HG03066 (cell line): ENCODE data around the gene FSTL4.

ENCODE experiments used
- ATAC-seq: cut with Tn5 transposase; IDR thresholded peaks from one replicate; pipeline ENCODE4 v1.9.1; 2021; ENCODE audit warnings: low read depth; ENCODE audit not compliant: unreplicated experiment

Gene FSTL4

GRCh38 chr5:133332439-133333024 is 279.8 kb downstream of the FSTL4 start:
- ATAC-seq, result no peak

- ATAC-seq, result no peak
Observed at GRCh38 chr5:133331941-133332340, 280.4 kb downstream of the FSTL4 start.

- ATAC-seq, result no peak
Observed at GRCh38 chr5:133330956-133331355, 281.4 kb downstream of the FSTL4 start.

- ATAC-seq, result no peak
Observed at GRCh38 chr5:133328800-133329199, 283.5 kb downstream of the FSTL4 start.

GRCh38 chr5:133327946-133328401 is 284.4 kb downstream of the FSTL4 start:
- ATAC-seq, result no peak

GRCh38 chr5:133326361-133326760 is 286.0 kb downstream of the FSTL4 start:
- no peak for ATAC-seq

- no peak for ATAC-seq
Observed at GRCh38 chr5:133325864-133326263, 286.5 kb downstream of the FSTL4 start.

- ATAC-seq, result no peak
Observed at GRCh38 chr5:133324926-133325325, 287.4 kb downstream of the FSTL4 start.

- no peak for ATAC-seq
Observed at GRCh38 chr5:133323494-133324457, 288.6 kb downstream of the FSTL4 start.

GRCh38 chr5:133322743-133323142 is 289.6 kb downstream of the FSTL4 start:
- ATAC-seq, result no peak

- ATAC-seq, result no peak
Observed at GRCh38 chr5:133321833-133322420, 290.4 kb downstream of the FSTL4 start.

GRCh38 chr5:133321286-133321832 is 291.0 kb downstream of the FSTL4 start:
- ATAC-seq, result no peak

- no peak for ATAC-seq
Observed at GRCh38 chr5:133319905-133320520, 292.3 kb downstream of the FSTL4 start.

GRCh38 chr5:133319244-133319643 is 293.1 kb downstream of the FSTL4 start:
- no peak for ATAC-seq

- ATAC-seq, result no peak
Observed at GRCh38 chr5:133317558-133317957, 294.8 kb downstream of the FSTL4 start.

GRCh38 chr5:133316346-133317343 is 295.7 kb downstream of the FSTL4 start:
- ATAC-seq, result no peak

- no peak for ATAC-seq
Observed at GRCh38 chr5:133314086-133314485, 298.3 kb downstream of the FSTL4 start.

GRCh38 chr5:133311176-133311575 is 301.2 kb downstream of the FSTL4 start:
- no peak for ATAC-seq

GRCh38 chr5:133309984-133310621 is 302.2 kb downstream of the FSTL4 start:
- ATAC-seq, result no peak
